IPS-18c (cell line): Measurements from ENCODE around the gene ANKLE2.
"Not testable (repeated sequence)": the region's sequence is repeated elsewhere in the genome, so short reads cannot be mapped to it uniquely, and the experiment has no call there.

ENCODE experiments used
- H3K4me3 ChIP-seq: 2 replicates; pipeline ENCODE4 v1.7.0; 2013; ENCODE audit warnings: low read depth, mild to moderate bottlenecking, low read length, moderate library complexity; ENCODE audit not compliant: insufficient read depth
- H3K9me3 ChIP-seq: one replicate; pipeline ENCODE4 v1.6.1; 2013; ENCODE audit warnings: mild to moderate bottlenecking, low read length, moderate library complexity; ENCODE audit not compliant: control insufficient read depth, insufficient read depth

Gene ANKLE2

GRCh38 chr12:132716356-132716755, 45.3 kb downstream of the ANKLE2 start:
- no peaks in the 10 kb centered on the region for H3K9me3 ChIP-seq

GRCh38 chr12:132715874-132716273, 45.8 kb downstream of the ANKLE2 start:
- H3K9me3 ChIP-seq = no peaks in the 10 kb centered on the region
- H3K4me3 ChIP-seq = no peak overlapping the region

More at GRCh38 chr12:132716356-132716755, 45.3 kb downstream of the ANKLE2 start:
- H3K4me3 ChIP-seq = no peak overlapping the region

- H3K4me3 ChIP-seq = no peak overlapping the region
- H3K9me3 ChIP-seq = peaks cover 2% of the 10 kb centered on the region
Measured at GRCh38 chr12:132713123-132713522, 48.5 kb downstream of the ANKLE2 start.

GRCh38 chr12:132711080-132711843, 50.4 kb downstream of the ANKLE2 start:
- H3K4me3 ChIP-seq = peak overlapping the region; percentile 90
- H3K9me3 ChIP-seq = peaks cover 2% of the 10 kb centered on the region

- Histone ChIP-seq H3K4me3 (peak within 1 kb of the TSS; percentile 90), H3K9me3 (peaks cover 2% of the 10 kb centered on the region)
Measured at GRCh38 chr12:132710405-132711079, 51.1 kb downstream of the ANKLE2 start, which contains the start of gene PGAM5. Gene PGAM5 (plus strand): TSS chr12:132710842. CDS start chr12:132710877, 35 bp downstream.

GRCh38 chr12:132710043-132710404, 51.6 kb downstream of the ANKLE2 start:
- peak overlapping the region; percentile 90 for H3K4me3 ChIP-seq

GRCh38 chr12:132708150-132708549, 53.5 kb downstream of the ANKLE2 start:
- H3K9me3 ChIP-seq = peaks cover 2% of the 10 kb centered on the region

More at GRCh38 chr12:132710043-132710404, 51.6 kb downstream of the ANKLE2 start:
- peaks cover 2% of the 10 kb centered on the region for H3K9me3 ChIP-seq

GRCh38 chr12:132707241-132707640, 54.4 kb downstream of the ANKLE2 start:
- Histone ChIP-seq H3K4me3 (no peak overlapping the region), H3K9me3 (peaks cover 2% of the 10 kb centered on the region)

More at GRCh38 chr12:132708150-132708549, 53.5 kb downstream of the ANKLE2 start:
- H3K4me3 ChIP-seq = no peak overlapping the region

GRCh38 chr12:132703641-132704040, 58.0 kb downstream of the ANKLE2 start:
- Histone ChIP-seq H3K4me3 (no peak overlapping the region), H3K9me3 (peaks cover 2% of the 10 kb centered on the region)

GRCh38 chr12:132702640-132703039, 59.0 kb downstream of the ANKLE2 start:
- Histone ChIP-seq H3K4me3 (no peak overlapping the region), H3K9me3 (no peaks in the 10 kb centered on the region)

- H3K9me3 ChIP-seq = no peaks in the 10 kb centered on the region
- H3K4me3 ChIP-seq = no peak overlapping the region
Measured at GRCh38 chr12:132700212-132700822, 61.3 kb downstream of the ANKLE2 start.

- Histone ChIP-seq H3K4me3 (no peak overlapping the region), H3K9me3 (no peaks in the 10 kb centered on the region)
Measured at GRCh38 chr12:132698341-132698740, 63.3 kb downstream of the ANKLE2 start.

- H3K9me3 ChIP-seq = no peaks in the 10 kb centered on the region
- no peak overlapping the region for H3K4me3 ChIP-seq
Measured at GRCh38 chr12:132695431-132695830, 66.2 kb downstream of the ANKLE2 start.

- H3K4me3 ChIP-seq, H3K9me3 ChIP-seq: not testable (repeated sequence)
Measured at GRCh38 chr12:132694888-132695287, 66.7 kb downstream of the ANKLE2 start.

GRCh38 chr12:132692030-132692429, 69.6 kb downstream of the ANKLE2 start:
- H3K4me3 ChIP-seq, H3K9me3 ChIP-seq: not testable (repeated sequence)

GRCh38 chr12:132690112-132690511, 71.5 kb downstream of the ANKLE2 start:
- Histone ChIP-seq H3K4me3 (no peak overlapping the region), H3K9me3 (no peaks in the 10 kb centered on the region)

GRCh38 chr12:132689227-132689626, 72.4 kb downstream of the ANKLE2 start:
- no peak overlapping the region; the same call in 1 of the 2 replicates for H3K4me3 ChIP-seq

More at GRCh38 chr12:132689227-132689626, 72.4 kb downstream of the ANKLE2 start:
- no peaks in the 10 kb centered on the region for H3K9me3 ChIP-seq
